GM12865 (cell line): Measurements from ENCODE around the gene ASTN2.

Experiments used
- DNase-seq: peaks from one replicate; pipeline ENCODE4 v3.0.0; 2010; ENCODE audit warnings: low read depth
- H3K4me3 ChIP-seq: 2 replicates; pipeline ENCODE4 v1.5.1; 2011; ENCODE audit warnings: mild to moderate bottlenecking, low read depth, low read length, control low read depth
- TF ChIP-seq, protein P1 (sequence below): IDR thresholded peaks from 2 replicates; pipeline ENCODE4 v1.5.1; 2011; ENCODE audit warnings: low read length, control low read depth, low read depth, inconsistent platforms; ENCODE audit not compliant: insufficient read depth; ENCODE audit errors: missing control alignments

ASTN2 gene

DNA sequence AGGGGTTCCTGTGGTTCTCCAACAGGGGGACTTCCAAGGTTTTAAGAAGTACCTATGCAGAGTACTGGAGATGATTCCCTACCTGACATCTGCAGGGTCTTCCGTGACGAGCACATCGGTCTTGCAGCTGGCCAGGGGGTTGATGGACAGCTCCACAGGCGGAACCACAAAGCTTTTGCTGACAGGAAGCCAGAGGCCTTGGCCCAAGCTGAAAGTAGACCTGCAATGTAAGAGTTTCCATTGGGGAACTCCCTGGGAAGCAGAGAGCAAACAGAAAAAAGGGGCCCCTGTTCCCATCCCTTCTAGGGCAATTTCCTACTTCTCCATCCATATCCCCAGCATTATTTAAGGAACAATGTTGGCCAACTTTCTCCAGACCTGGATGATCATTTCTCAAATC lies 439.7 kb downstream of the ASTN2 start:
- no peak overlapping the region for H3K4me3 ChIP-seq
- DNase-seq, result no peak
- TF ChIP-seq, protein P1, sequence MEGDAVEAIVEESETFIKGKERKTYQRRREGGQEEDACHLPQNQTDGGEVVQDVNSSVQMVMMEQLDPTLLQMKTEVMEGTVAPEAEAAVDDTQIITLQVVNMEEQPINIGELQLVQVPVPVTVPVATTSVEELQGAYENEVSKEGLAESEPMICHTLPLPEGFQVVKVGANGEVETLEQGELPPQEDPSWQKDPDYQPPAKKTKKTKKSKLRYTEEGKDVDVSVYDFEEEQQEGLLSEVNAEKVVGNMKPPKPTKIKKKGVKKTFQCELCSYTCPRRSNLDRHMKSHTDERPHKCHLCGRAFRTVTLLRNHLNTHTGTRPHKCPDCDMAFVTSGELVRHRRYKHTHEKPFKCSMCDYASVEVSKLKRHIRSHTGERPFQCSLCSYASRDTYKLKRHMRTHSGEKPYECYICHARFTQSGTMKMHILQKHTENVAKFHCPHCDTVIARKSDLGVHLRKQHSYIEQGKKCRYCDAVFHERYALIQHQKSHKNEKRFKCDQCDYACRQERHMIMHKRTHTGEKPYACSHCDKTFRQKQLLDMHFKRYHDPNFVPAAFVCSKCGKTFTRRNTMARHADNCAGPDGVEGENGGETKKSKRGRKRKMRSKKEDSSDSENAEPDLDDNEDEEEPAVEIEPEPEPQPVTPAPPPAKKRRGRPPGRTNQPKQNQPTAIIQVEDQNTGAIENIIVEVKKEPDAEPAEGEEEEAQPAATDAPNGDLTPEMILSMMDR, result no peak

DNA sequence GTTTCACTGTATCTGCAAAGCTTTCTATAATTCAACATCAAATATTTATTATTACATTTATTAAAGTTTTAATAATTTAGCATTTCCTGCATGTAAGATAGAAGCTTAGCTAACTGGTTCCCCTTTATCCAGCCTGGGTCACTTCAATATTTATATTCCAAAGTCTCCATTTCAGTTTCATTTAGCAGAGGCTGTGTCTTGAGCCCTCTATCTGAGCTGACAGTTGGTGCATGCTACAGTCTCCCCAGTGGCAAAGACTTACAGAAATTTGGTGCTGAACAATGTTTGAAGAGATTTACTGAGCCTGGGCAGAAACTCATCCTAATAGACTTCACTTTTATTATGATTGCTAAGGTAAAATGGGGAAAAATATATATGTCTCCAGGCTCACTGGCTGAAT lies 448.7 kb downstream of the ASTN2 start:
- no peak for DNase-seq

DNA sequence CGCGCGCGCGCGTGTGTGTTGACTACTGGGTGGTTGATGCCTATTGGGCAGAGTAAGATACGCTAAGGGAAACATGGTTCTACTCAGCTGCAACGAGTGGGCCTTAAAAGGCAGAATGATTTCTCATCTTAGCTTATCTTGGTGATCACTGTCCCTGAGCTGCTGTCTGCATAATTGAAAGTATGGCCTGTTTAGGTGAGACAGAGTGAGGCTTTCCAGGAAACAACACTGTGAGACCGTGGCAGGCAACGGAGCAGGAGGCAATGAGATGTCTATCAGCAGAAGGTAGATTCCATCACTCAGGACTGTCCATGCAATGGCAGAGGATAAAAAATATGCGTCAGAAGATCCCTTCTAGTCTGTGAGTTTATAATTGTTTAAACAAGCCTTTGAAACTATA lies 450.6 kb downstream of the ASTN2 start:
- no peak overlapping the region for H3K4me3 ChIP-seq

More for the DNA sequence above, 448.7 kb downstream of the ASTN2 start:
- no peak overlapping the region for H3K4me3 ChIP-seq
- TF ChIP-seq, protein P1, result no peak

DNA sequence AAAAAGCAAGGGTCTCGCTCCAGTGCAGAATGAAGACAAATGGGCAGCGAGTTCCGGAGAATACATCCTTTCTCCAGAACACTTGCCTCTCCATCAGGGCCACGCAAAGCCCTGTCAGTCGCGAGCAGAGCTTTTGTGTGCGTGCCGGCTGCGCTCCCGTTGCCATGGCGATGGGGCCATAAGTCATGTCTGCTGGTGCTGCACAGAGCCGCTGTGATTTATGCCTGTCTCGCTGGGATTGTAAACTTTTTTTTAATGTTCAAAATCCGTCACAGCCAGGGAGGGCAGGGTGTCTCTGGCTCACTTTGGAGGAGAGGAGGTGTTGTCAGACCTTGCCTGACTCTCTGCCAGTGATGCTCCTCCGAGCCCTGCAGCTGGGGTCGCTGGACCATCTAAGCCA lies 455.0 kb downstream of the ASTN2 start:
- TF ChIP-seq, protein P1, result no peak
- no peak overlapping the region for H3K4me3 ChIP-seq
- no peak for DNase-seq

More for the DNA sequence above, 450.6 kb downstream of the ASTN2 start:
- DNase-seq, result no peak
- TF ChIP-seq, protein P1, result no peak

DNA sequence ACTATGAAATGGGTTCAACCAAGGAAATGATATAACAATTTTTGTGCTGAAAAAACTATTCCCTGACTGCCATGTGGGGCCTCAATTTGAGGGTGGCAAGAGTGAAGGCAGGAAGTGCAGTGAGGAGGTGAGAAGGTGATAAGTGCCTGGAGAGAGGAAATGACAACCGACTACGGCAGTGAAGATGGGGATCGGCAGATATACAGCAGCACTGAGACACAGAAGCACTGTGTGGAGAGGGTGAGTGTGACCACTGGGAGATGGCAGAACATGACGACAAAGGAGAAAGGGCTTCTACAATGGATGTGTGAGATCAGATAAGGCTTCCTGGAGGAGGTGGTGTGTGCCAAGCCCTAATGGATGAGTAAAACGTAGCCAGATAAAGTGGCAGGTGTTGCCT lies 456.0 kb downstream of the ASTN2 start:
- H3K4me3 ChIP-seq, result no peak overlapping the region
- DNase-seq, result no peak
- TF ChIP-seq, protein P1, result no peak

DNA sequence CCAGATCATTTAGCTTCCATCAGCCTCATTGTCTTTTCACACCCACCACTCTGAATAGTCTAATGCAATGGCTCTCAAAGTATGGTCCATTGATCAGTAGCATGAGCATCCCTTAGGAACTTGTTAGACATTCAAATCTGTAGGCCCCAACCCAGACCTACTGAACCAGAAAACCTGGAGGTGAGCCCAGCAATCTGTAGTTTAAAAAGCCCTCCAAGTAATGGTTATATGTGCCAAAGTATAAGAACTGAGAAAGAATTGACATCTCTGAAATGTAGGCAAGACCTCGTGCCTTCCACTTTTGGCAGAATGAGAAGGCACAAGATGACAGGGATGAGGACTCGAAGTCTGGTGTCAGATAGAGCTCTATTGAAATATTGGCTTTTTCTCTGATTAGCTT lies 460.1 kb downstream of the ASTN2 start:
- TF ChIP-seq, protein P1, result no peak
- DNase-seq, result no peak
- no peak overlapping the region for H3K4me3 ChIP-seq

DNA sequence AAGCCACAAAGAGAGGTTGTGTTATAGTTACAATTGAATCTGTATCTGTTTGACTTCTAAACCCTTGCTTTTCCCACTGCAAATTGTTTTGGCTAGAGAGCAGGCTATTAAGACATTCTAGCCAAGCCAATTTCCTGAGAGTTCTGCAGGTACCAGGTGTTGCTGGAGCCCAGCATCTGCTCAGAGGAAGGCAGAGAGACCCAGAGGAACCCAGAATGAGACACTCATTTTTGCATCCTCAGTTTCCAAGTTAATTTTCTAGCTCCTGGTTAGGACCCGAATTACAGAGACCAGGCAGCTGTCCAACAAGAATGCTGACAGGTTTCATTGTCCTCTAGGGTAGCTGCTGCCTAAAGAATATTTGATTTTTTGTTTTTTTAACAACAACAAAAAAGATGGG lies 461.6 kb downstream of the ASTN2 start:
- DNase-seq, result no peak
- H3K4me3 ChIP-seq, result no peak overlapping the region
- TF ChIP-seq, protein P1, result no peak
